Ovary (tissue), 9 donors: ENCODE results near the gene ZSCAN4. TPM values are rescaled to one million over a fixed set of nuclear protein-coding genes. Genes with fewer than 3 reads are reported as not detected.
A peak's percentile ranks its signal among the peaks of the same experiment; 100 is the strongest.

Experiments used
- DNase-seq, 5 donors: peaks; one replicate each; pipeline ENCODE4 v3.0.0-alpha.2; 2019 to 2020
- H3K27ac ChIP-seq, 2 donors: fragments of 200-600 bp; one replicate each; pipeline versions ENCODE4 v1.5.1 to v1.8.0; 2019 to 2022
- H3K27me3 ChIP-seq: fragments of 200-600 bp; one replicate; pipeline ENCODE4 v1.8.0; 2022
- H3K36me3 ChIP-seq: fragments of 200-600 bp; sonication (generic); one replicate; pipeline ENCODE4 v1.5.1; 2019
- H3K4me1 ChIP-seq: one replicate; pipeline ENCODE4 v1.8.1; 2013; ENCODE audit warnings: mild to moderate bottlenecking, moderate library complexity; ENCODE audit not compliant: insufficient read depth
- H3K4me3 ChIP-seq: fragments of 200-600 bp; sonication (generic); one replicate; pipeline ENCODE4 v1.5.1; 2017
- H3K9me3 ChIP-seq, 2 donors: fragments of 200-600 bp in 1 of 2; sonication (generic) in 1 of 2; one replicate each; pipeline versions ENCODE4 v1.5.1 to v1.8.1; 2013 to 2019; ENCODE audit warnings: mild to moderate bottlenecking in 1 of 2, moderate library complexity in 1 of 2
- CTCF ChIP-seq, 3 donors: fragments of 450-650 bp in 2 of 3; fragments of 200-600 bp in 1 of 3; IDR thresholded peaks; one replicate each; pipeline versions ENCODE4 v1.5.1 to v1.8.0; 2016 to 2022; ENCODE audit warnings: antibody characterized with exemption in 3 of 3, mild to moderate bottlenecking in 1 of 3
- EP300 ChIP-seq: sonication (generic); formaldehyde crosslinking; IDR thresholded peaks from one replicate; pipeline ENCODE4 v1.6.1; 2017; ENCODE audit warnings: antibody characterized with exemption
- POLR2A ChIP-seq: fragments of 450-650 bp; IDR thresholded peaks from one replicate; pipeline ENCODE4 v1.6.1; 2017; ENCODE audit warnings: antibody characterized with exemption, mild to moderate bottlenecking, moderate library complexity
- WGBS, 3 donors: extraction: QIAGEN DNeasy Blood & Tissue Kit in 1 of 3; methylation state at CpG; one replicate each; pipeline versions ENCODE4 v1.1.5 to v1.1.7; 2013 to 2017; 5-methylcytosine and 5-hydroxymethylcytosine counted together
- intact Hi-C, 4 donors: fragments of 100-400 bp; cut with DNase I; formaldehyde crosslinking; loops; one replicate each; pipeline versions ENCODE4 v1.11.0 to v1.15.1; 2022 to 2023
- polyA plus RNA-seq, 2 donors: library from polyadenylated mRNA; stranded (reverse); fragments of 200-250 nt in 1 of 2; fragments of 350-450 nt in 1 of 2; fragmentation: Illumina TruSeq in 1 of 2; extraction: RNeasy Lipid Tissue Mini Kit (QIAGEN cat#74804) in 1 of 2; gene quantifications; one replicate each; pipeline ENCODE4 v1.2.3, GENCODE V29; 2013 to 2014
- total RNA-seq, 7 donors: library from RNA; depleted of rRNA in 2 of 7; stranded (reverse); fragments of >200 nt in 2 of 7; fragmentation: NEBNext Ultra II Directional in 3 of 7; extraction: Animal tissue kit (Norgen Biotek cat#: 25700) in 3 of 7; gene quantifications; one replicate each; pipeline versions ENCODE4 v1.1.0 to v1.2.4, GENCODE V29; 2016 to 2023
- donor health status: DM: no; HTN: no; CAD: no; lungs with moderate emphysema.
- donor health status: DM: no; HTN: no; CAD: no.
- donor health status: Bipolar disorder and iron deficiency.
- donor health status: DM: yes; HTN: yes; CAD: no.
- donor health status: DM: no; HTN: no; CAD: no.
- donor health status: DM: yes; HTN: yes; CAD: no.

Gene ZSCAN4
- total and polyA plus RNA-seq, 9 donors, result 0.07 to 1.3 (median 0.11) TPM; not detected in 5

GRCh38 chr19:57701625-57702024, 32.9 kb downstream of the ZSCAN4 start:
- no peak overlapping the region for H3K27ac ChIP-seq
- no peaks in the 10 kb centered on the region for H3K27me3 ChIP-seq
- H3K9me3 ChIP-seq, result peaks cover 13 to 73% of the 10 kb centered on the region in 2 donors
- no peaks in the 10 kb centered on the region for H3K4me1 ChIP-seq
- TF ChIP-seq POLR2A (no peak), EP300 (no peak), CTCF (IDR thresholded peaks at IDR 0.05) (no peak)
- intact Hi-C loops, result no loop called here
- H3K36me3 ChIP-seq, result no peaks in the 10 kb centered on the region
- H3K4me3 ChIP-seq, result no peak overlapping the region
- WGBS, 3 donors, result 98 to 99% (median 98%) methylated on average over 6 of the region's 6 CpGs
- DNase-seq, result no peak

- Histone ChIP-seq H3K9me3 (peaks cover 5 to 76% of the 10 kb centered on the region in 2 donors), H3K27ac (no peak overlapping the region), H3K4me3 (no peak overlapping the region), H3K36me3 (no peaks in the 10 kb centered on the region), H3K4me1 (no peaks in the 10 kb centered on the region), H3K27me3 (no peaks in the 10 kb centered on the region)
- WGBS, 3 donors, result 96 to 100% (median 100%) methylated on average over 1 of the region's 1 CpG
- TF ChIP-seq EP300 (no peak), POLR2A (no peak), CTCF (IDR thresholded peaks at IDR 0.05) (no peak)
- intact Hi-C loops, result no loop called here
- DNase-seq, result no peak
These were observed 37.6 kb downstream of the ZSCAN4 start for GRCh38 chr19:57706346-57706745.

- H3K36me3 ChIP-seq, result no peaks in the 10 kb centered on the region
- no peaks in the 10 kb centered on the region for H3K27me3 ChIP-seq
- peak in 3 of 5 donors; percentile 18 to 33 (median 21) for DNase-seq
- WGBS, 3 donors, result 2 to 3% (median 3%) methylated on average over 50 to 53 of the region's 53 CpGs
- no peak within 1 kb of the TSS for H3K27ac ChIP-seq
- intact Hi-C loops, result no loop called here
- H3K9me3 ChIP-seq, result peaks cover 0 to 61% of the 10 kb centered on the region in 2 donors
- H3K4me1 ChIP-seq, result no peaks in the 10 kb centered on the region
- no peak for TF ChIP-seq POLR2A
- TF ChIP-seq EP300, result no peak
- H3K4me3 ChIP-seq, result peak within 1 kb of the TSS; percentile 24
These were observed 40.1 kb downstream of the ZSCAN4 start, which contains the start of gene ZNF154 for GRCh38 chr19:57708641-57709361. Gene ZNF154, minus strand, starts transcription at chr19:57709204. Its CDS starts 233 bp downstream, at chr19:57708971.

- H3K36me3 ChIP-seq, result no peaks in the 10 kb centered on the region
- no peak overlapping the region for H3K27ac ChIP-seq
- no peaks in the 10 kb centered on the region for H3K4me1 ChIP-seq
- TF ChIP-seq POLR2A (no peak), EP300 (no peak), CTCF (IDR thresholded peaks at IDR 0.05) (no peak)
- DNase-seq, result no peak
- H3K4me3 ChIP-seq, result no peak overlapping the region
- H3K27me3 ChIP-seq, result no peaks in the 10 kb centered on the region
- intact Hi-C loops, result no loop called here
- H3K9me3 ChIP-seq, result peaks cover 0 to 57% of the 10 kb centered on the region in 2 donors
- 63 to 71% (median 71%) methylated on average over 15 of the region's 15 CpGs for WGBS, 3 donors
These were observed 40.9 kb downstream of the ZSCAN4 start for GRCh38 chr19:57709616-57710015.

- 74 to 84% (median 79%) methylated on average over 1 of the region's 1 CpG for WGBS, 3 donors
- no peaks in the 10 kb centered on the region for H3K36me3 ChIP-seq
- H3K9me3 ChIP-seq, result peaks cover 0 to 52% of the 10 kb centered on the region in 2 donors
- H3K4me3 ChIP-seq, result no peak overlapping the region
- no peak for DNase-seq
- no peak overlapping the region for H3K27ac ChIP-seq
- no peaks in the 10 kb centered on the region for H3K4me1 ChIP-seq
- no peaks in the 10 kb centered on the region for H3K27me3 ChIP-seq
- intact Hi-C loops, result no loop called here
- TF ChIP-seq POLR2A (no peak), EP300 (no peak), CTCF (IDR thresholded peaks at IDR 0.05) (no peak)
These were observed 43.5 kb downstream of the ZSCAN4 start for GRCh38 chr19:57712222-57712621.
